Fibroblast of the aortic adventitia (primary cell): ENCODE results near the gene ARHGEF10L. TPM values are rescaled to one million over a fixed set of nuclear protein-coding genes. Genes with fewer than 3 reads are reported as not detected.

Experiments used
- DNase-seq: peaks from one replicate; pipeline ENCODE4 v3.0.0-alpha.2; 2010; ENCODE audit warnings: low read depth
- H3K4me3 ChIP-seq: 2 replicates; pipeline ENCODE4 v1.5.1; 2011; ENCODE audit warnings: low read depth, mild to moderate bottlenecking, control low read depth, low read length, moderate library complexity
- total RNA-seq: library from RNA; depleted of rRNA; stranded (reverse); fragments of >200 nt; gene quantifications from 2 replicates; pipeline ENCODE4 v1.2.3, GENCODE V29; 2012; ENCODE audit warnings: low replicate concordance
- TF ChIP-seq, protein P1 (sequence below): IDR thresholded peaks from 2 replicates; pipeline ENCODE4 v1.5.1; 2011; ENCODE audit warnings: mild to moderate bottlenecking, low read length, control low read depth, inconsistent platforms; ENCODE audit not compliant: insufficient read depth

The ARHGEF10L gene
- total RNA-seq, 1 donor: 23.9 TPM

- TF ChIP-seq, protein P1, sequence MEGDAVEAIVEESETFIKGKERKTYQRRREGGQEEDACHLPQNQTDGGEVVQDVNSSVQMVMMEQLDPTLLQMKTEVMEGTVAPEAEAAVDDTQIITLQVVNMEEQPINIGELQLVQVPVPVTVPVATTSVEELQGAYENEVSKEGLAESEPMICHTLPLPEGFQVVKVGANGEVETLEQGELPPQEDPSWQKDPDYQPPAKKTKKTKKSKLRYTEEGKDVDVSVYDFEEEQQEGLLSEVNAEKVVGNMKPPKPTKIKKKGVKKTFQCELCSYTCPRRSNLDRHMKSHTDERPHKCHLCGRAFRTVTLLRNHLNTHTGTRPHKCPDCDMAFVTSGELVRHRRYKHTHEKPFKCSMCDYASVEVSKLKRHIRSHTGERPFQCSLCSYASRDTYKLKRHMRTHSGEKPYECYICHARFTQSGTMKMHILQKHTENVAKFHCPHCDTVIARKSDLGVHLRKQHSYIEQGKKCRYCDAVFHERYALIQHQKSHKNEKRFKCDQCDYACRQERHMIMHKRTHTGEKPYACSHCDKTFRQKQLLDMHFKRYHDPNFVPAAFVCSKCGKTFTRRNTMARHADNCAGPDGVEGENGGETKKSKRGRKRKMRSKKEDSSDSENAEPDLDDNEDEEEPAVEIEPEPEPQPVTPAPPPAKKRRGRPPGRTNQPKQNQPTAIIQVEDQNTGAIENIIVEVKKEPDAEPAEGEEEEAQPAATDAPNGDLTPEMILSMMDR: no peak
- DNase-seq: peak; percentile 97
- peak overlapping the region; percentile 33 for H3K4me3 ChIP-seq
These were observed 30.0 kb downstream of the ARHGEF10L start for GRCh38 chr1:17569200-17570139.

DNA sequence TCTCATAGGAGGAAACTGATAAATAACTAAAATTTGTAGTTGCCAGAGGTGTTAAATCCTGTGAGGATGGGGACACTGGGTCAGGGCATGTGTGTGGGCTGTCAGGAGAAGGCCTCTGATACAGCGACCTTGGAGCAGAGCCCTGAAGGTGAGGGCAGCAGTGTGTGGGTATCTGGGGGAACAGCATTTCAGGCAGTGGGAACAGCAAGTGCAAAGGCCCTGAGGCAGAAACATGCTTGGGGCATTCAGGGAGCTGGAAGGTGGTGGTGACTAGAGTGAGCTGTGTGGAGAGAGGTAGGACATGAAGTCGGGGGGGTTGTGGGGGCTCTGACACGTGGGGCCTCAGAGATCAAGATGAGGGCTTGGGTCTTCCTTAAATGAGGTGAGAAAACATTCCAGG is 30.7 kb downstream of the ARHGEF10L start:
- no peak overlapping the region for H3K4me3 ChIP-seq
- TF ChIP-seq, protein P1: no peak
- DNase-seq: no peak

- TF ChIP-seq, protein P1: no peak
- DNase-seq: no peak
- H3K4me3 ChIP-seq: no peak overlapping the region
These were observed 32.9 kb downstream of the ARHGEF10L start for GRCh38 chr1:17572264-17572985.

- DNase-seq: no peak
- H3K4me3 ChIP-seq: no peak overlapping the region
- TF ChIP-seq, protein P1: no peak
These were observed 34.1 kb downstream of the ARHGEF10L start for GRCh38 chr1:17573518-17574041.

DNA sequence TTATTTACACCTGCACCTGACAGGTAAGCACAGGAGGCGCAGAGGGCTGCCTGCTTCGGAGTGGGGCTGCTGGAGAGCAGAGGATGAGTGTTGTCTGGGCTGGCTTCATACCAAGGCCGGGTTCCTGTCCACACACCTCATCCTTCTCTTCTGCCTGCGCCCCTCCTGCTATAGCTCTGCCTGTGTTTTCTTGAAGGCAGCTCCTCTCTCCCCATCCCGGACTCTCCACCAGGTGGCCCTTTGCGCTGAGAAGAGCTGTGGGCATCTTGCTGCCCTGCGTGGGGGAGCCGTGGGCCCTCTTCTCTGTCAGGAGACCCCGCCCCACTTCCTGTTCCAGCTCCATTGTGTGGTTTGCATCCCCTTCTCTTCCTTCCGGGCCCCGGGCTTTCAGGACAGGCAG is 35.0 kb downstream of the ARHGEF10L start:
- no peak overlapping the region for H3K4me3 ChIP-seq
- no peak for DNase-seq
- TF ChIP-seq, protein P1: peak; percentile 24

DNA sequence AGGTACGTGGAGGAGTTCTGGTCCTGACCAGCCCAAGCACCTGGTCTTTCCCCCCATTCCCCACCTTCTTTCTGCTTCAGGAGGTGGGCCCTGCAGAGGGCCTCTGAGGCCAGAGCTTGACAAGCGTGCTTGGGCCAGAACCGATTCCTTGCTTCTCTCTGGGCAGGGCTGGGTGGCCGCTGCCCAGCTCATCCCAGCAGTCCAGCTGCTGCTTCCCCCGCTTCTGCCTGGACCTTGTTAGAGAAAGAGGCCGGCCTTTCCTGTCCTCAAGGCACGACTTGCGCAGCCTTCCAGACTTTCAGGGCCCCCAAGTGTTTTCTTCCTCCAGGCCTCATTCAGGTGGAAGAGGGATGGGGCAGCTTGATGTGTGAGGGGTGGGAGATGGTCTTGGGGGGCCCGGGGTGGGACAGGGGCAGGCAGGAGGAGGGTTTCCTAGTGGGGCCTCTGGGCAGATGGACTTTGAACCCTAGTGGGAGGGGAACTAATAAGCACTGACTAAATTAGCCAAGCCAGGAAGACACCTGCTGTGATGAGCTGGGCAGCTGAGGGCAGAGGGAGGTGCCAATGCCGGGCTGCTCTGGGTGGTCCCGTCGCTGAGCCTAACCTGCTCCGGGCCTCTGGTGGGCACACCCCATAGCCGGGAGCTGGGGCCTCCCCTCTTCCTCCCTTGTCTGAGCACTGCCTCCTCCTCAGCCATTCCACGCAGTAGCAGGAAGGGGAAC is 36.5 kb downstream of the ARHGEF10L start:
- TF ChIP-seq, protein P1: no peak
- DNase-seq: no peak
- H3K4me3 ChIP-seq: no peak overlapping the region
